ENCODE results near the gene RAB8A. TPM values are rescaled to one million over a fixed set of nuclear protein-coding genes. Genes with fewer than 3 reads are reported as not detected.

Gene RAB8A
- total RNA-seq, 2 experiments from 2014 or later = 226 to 255 TPM

Other genes with a start within 250 kb of the RAB8A start
- gene CYP4F2, start 213.8 kb upstream of the RAB8A start, total RNA-seq = under 1 TPM in 1 of 2 experiments, not detected in 1; 0.36 TPM
- gene CYP4F11, start 177.4 kb upstream of the RAB8A start, total RNA-seq = not detected
- gene OR10H4, start 162.9 kb upstream of the RAB8A start, total RNA-seq = not detected
- gene TPM4, start 35.4 kb upstream of the RAB8A start, total RNA-seq = 100 to 1,000 TPM; 327 to 328 TPM
- 10 to 100 TPM; 11.8 to 13.6 TPM for gene HSH2D, start 31.8 kb downstream of the RAB8A start, total RNA-seq
- gene CIB3, start 61.6 kb downstream of the RAB8A start, total RNA-seq = not detected
- 10 to 100 TPM; 62.8 to 63.3 TPM for gene FAM32A, start 73.5 kb downstream of the RAB8A start, total RNA-seq
- 100 to 1,000 TPM; 107 to 109 TPM for gene AP1M1, start 86.0 kb downstream of the RAB8A start, total RNA-seq
- gene KLF2, start 212.9 kb downstream of the RAB8A start, total RNA-seq = under 1 TPM; 0.46 to 0.84 TPM